Lung (tissue), 12 donors: ENCODE results near the gene KLF16. TPM values are rescaled to one million over a fixed set of nuclear protein-coding genes. Genes with fewer than 3 reads are reported as not detected.

Source experiments
- ATAC-seq: fragments of 200-7000 bp; cut with Tn5 transposase; one replicate; pipeline ENCODE4 v1.9.1; 2020; ENCODE audit warnings: moderate number of reproducible peaks; ENCODE audit not compliant: insufficient read depth, low FRiP score
- DNase-seq, 3 donors: peaks; one replicate each; pipeline ENCODE4 v3.0.0-alpha.2; 2013 to 2017
- H3K27ac ChIP-seq, 2 donors: one replicate each; pipeline ENCODE4 v1.5.1; 2013; ENCODE audit warnings: mild to moderate bottlenecking in 2 of 2, moderate library complexity in 2 of 2, control low read depth in 1 of 2, inconsistent platforms in 1 of 2, low read depth in 1 of 2, low read length in 1 of 2
- H3K27me3 ChIP-seq, 3 donors: one replicate each; pipeline ENCODE4 v1.5.1; 2013; ENCODE audit warnings: low read length in 2 of 3; ENCODE audit not compliant: control insufficient read depth in 3 of 3, insufficient read depth in 3 of 3
- H3K36me3 ChIP-seq, 4 donors: one replicate each; pipeline ENCODE4 v1.5.1; 2013; ENCODE audit warnings: low read length in 4 of 4, mild to moderate bottlenecking in 1 of 4, moderate library complexity in 1 of 4; ENCODE audit not compliant: control insufficient read depth in 4 of 4, insufficient read depth in 4 of 4
- H3K4me1 ChIP-seq, 5 donors: one replicate each; pipeline ENCODE4 v1.5.1; 2013; ENCODE audit warnings: low read length in 5 of 5, mild to moderate bottlenecking in 2 of 5, moderate library complexity in 1 of 5; ENCODE audit not compliant: control insufficient read depth in 5 of 5, insufficient read depth in 5 of 5
- H3K4me3 ChIP-seq: one replicate; pipeline ENCODE4 v1.5.1; 2013; ENCODE audit warnings: mild to moderate bottlenecking, control low read depth, moderate library complexity
- H3K9ac ChIP-seq, 2 donors: one replicate each; pipeline ENCODE4 v1.5.1; 2013; ENCODE audit warnings: low read length in 2 of 2, control low read depth in 1 of 2; ENCODE audit not compliant: insufficient read depth in 1 of 2
- H3K9me3 ChIP-seq, 4 donors: one replicate each; pipeline ENCODE4 v1.5.1; 2013; ENCODE audit warnings: low read length in 3 of 4, mild to moderate bottlenecking in 1 of 4, moderate library complexity in 1 of 4; ENCODE audit not compliant: control insufficient read depth in 4 of 4, insufficient read depth in 3 of 4
- WGBS, 2 donors: extraction: QIAGEN DNeasy Blood & Tissue Kit; methylation state at CpG; one replicate each; pipeline ENCODE4 v1.1.7; 2013; 5-methylcytosine and 5-hydroxymethylcytosine counted together
- polyA plus RNA-seq, 2 donors: library from polyadenylated mRNA; stranded (reverse); fragments of 200-250 nt; gene quantifications; one replicate each; pipeline ENCODE4 v1.2.1, GENCODE V29; 2013
- total RNA-seq, 2 donors: library from RNA; depleted of rRNA in 1 of 2; stranded (reverse); fragments of >200 nt in 1 of 2; gene quantifications; one replicate each; pipeline ENCODE4 v1.2.1, GENCODE V29; 2014 to 2021
- TF ChIP-seq, protein P1 (sequence below): IDR thresholded peaks from 2 replicates; pipeline ENCODE4 v1.5.1; 2012; ENCODE audit warnings: mild to moderate bottlenecking; ENCODE audit errors: control extremely low read depth, extremely low read depth
- donor health status: control.
- donor health status: control.
- donor health status: Bipolar disorder and iron deficiency.
- donor health status: healthy.
- donor health status: DM: yes; HTN: yes; CAD: no.

KLF16 gene
- total and polyA plus RNA-seq, 4 donors, result 3.3 to 25.6 (median 15.8) TPM

DNA sequence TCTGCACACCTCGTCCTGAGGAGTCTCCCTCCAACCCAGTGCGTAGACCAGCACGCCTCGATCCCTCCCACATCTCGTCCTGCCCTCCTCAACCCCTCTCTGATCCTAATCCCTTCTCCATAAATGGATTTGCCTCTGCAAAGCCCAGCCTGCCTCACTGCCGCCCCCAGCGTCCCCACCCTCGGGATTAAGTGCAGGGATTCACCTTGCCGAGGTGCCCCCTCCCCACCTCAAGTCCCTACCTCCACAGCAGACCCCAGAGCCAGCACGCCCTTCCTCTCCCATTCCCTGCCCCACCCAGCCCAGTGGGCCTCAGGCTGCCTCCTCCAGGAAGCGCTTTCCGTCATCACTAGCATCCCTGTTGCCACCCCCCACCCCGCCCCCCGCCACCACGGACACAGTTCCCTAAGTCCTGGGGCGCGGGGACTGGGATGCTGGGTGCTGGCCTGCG is 4.0 kb downstream of the KLF16 start:
- WGBS, 2 donors, result 66% methylated on average over 18 of the region's 18 CpGs
- ATAC-seq (no peak), DNase-seq (no peak)
- Histone ChIP-seq H3K27me3 (no peaks in the 10 kb centered on the region), H3K36me3 (peaks cover 0 to under 1% (median 0%) of the 10 kb centered on the region in 4 donors), H3K9ac (no peak overlapping the region), H3K9me3 (no peaks in the 10 kb centered on the region), H3K27ac (no peak overlapping the region), H3K4me3 (no peak overlapping the region), H3K4me1 (peaks cover 2 to 63% (median 46%) of the 10 kb centered on the region in 5 donors)
- TF ChIP-seq, protein P1, sequence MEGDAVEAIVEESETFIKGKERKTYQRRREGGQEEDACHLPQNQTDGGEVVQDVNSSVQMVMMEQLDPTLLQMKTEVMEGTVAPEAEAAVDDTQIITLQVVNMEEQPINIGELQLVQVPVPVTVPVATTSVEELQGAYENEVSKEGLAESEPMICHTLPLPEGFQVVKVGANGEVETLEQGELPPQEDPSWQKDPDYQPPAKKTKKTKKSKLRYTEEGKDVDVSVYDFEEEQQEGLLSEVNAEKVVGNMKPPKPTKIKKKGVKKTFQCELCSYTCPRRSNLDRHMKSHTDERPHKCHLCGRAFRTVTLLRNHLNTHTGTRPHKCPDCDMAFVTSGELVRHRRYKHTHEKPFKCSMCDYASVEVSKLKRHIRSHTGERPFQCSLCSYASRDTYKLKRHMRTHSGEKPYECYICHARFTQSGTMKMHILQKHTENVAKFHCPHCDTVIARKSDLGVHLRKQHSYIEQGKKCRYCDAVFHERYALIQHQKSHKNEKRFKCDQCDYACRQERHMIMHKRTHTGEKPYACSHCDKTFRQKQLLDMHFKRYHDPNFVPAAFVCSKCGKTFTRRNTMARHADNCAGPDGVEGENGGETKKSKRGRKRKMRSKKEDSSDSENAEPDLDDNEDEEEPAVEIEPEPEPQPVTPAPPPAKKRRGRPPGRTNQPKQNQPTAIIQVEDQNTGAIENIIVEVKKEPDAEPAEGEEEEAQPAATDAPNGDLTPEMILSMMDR, result no peak

DNA sequence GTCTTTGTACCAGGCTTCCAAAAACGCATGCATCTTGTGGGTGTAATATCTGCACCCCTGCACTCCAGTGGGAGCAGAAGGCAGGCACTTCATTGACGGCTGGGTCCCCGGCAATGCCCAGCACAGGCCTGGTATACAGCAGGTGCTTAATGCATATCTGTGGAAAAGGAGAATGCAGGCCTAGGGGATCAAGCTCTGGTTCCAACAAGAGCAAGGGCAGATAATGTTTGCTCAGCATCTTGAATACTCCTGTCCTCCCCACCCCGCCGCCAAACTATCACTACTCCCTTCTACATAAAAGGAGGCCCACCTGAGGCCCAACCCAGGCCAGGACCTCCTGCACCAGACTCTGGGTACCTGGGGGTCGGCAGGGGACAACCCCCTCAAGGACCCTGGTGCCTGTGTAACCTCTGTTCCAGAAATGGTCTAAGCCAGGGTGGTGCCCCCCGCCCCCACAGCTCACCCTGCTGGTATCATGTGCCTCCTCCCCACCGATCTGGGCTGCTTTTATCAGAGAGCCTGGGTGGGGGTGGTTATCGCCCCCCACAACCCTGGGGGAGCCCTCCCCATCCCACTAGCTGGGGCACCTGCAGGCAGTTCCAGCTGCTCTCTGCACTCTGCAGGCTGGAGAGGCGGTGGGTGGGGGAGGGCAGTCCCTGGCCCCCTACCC is 4.8 kb downstream of the KLF16 start:
- no peak overlapping the region for H3K9ac ChIP-seq
- no peak for DNase-seq
- no peaks in the 10 kb centered on the region for H3K9me3 ChIP-seq
- peaks cover 2 to 69% (median 49%) of the 10 kb centered on the region in 5 donors for H3K4me1 ChIP-seq
- no peak overlapping the region for H3K4me3 ChIP-seq
- 48 to 75% methylated on average over 9 to 10 of the region's 10 CpGs for WGBS, 2 donors
- TF ChIP-seq, protein P1, result no peak
- no peak for ATAC-seq
- H3K27ac ChIP-seq, result peak overlapping the region in 1 of 2 donors; percentile 46
- H3K27me3 ChIP-seq, result no peaks in the 10 kb centered on the region
- peaks cover 0 to 3% (median 0%) of the 10 kb centered on the region in 4 donors for H3K36me3 ChIP-seq

DNA sequence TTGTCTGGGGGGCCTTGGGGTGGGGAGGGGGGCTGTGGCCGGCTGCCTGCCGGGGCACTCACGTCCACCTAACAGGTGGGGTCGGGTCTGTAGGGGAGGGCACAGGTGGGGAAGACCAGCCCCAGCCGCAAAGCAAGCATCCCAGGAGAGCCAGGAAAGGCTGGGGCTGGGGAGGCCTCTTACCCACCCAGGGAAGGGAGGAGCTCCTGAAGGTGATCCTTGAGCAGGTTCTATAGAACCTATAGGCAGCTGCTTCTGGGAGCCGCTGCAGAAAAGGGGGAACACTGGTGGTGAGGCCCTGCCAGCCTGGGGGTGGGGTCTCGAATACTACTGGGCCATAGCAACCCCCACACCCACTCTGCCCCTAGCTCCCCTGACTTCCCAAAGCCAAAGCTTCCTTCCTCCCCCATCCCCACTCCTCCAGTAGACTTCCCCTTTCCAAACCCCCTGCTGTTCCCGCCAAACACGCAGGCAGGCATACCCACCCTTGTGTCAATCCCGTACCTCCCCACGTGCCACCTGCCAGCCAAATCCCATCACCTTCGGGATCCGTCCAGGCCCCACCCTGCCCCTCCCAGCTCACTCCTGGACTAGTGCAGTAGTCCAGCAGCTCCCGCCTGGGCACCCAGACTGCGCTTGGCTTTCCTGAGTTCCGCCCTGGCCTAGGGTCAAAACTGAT is 5.6 kb downstream of the KLF16 start:
- TF ChIP-seq, protein P1, result no peak
- H3K4me3 ChIP-seq, result no peak overlapping the region
- H3K9ac ChIP-seq, result no peak overlapping the region
- ATAC-seq (no peak), DNase-seq (no peak)
- 20 to 48% methylated on average over 16 of the region's 16 CpGs for WGBS, 2 donors
- peaks cover 0 to 3% (median 0%) of the 10 kb centered on the region in 4 donors for H3K36me3 ChIP-seq
- no peaks in the 10 kb centered on the region for H3K27me3 ChIP-seq
- peaks cover 2 to 73% (median 52%) of the 10 kb centered on the region in 5 donors for H3K4me1 ChIP-seq
- H3K9me3 ChIP-seq, result no peaks in the 10 kb centered on the region
- peak overlapping the region; percentile 73 to 80 for H3K27ac ChIP-seq
